ENCODE results near the gene RDX. TPM values are rescaled to one million over a fixed set of nuclear protein-coding genes. Genes with fewer than 3 reads are reported as not detected.
A peak's percentile ranks its signal among the peaks of the same experiment; 100 is the strongest.

The RDX gene
- total and polyA plus RNA-seq, 2 of the 8 experiments (the other 6 are each of a cell fraction or from before 2014, with no cell fraction given) = 27.4 to 100 TPM

GRCh38 chr11:110319501-110319900 is 23.1 kb upstream of the RDX start:
- FAIRE-seq = no peak
- no peak overlapping the region for H2BK120ac ChIP-seq (replicated peaks; ENCODE audit: low read depth, low read length)
- no peak overlapping the region for H3K14ac ChIP-seq (ENCODE audit: insufficient read length)
- DNase-seq (ENCODE audit: low read depth in 1 of 2, low spot score in 2 of 2) = no peak
- H3K79me2 ChIP-seq (ENCODE audit: control insufficient read depth in 1 of 2, insufficient read depth in 2 of 2, low read length in 2 of 2) = no peaks in the 10 kb centered on the region
- H4K20me1 ChIP-seq (replicated peaks in 1 of 2; ENCODE audit: control insufficient read depth in 1 of 2, insufficient read depth in 2 of 2, low read length in 2 of 2) = no peaks in the 10 kb centered on the region
- H3K9me3 ChIP-seq (ENCODE audit: insufficient read depth in 2 of 2, low read depth in 1 of 2, low read length in 1 of 2) = no peaks in the 10 kb centered on the region
- ChIA-PET CTCF (ENCODE audit: partially characterized antibody) (interaction anchor here (0.8 to 2.0 kb wide), 3 partner anchors 13 to 115 kb away, joined by 3 to 4 read pairs (median 3); no protein-coding TSS in a partner anchor), POLR2A (ENCODE audit: partially characterized antibody) (interaction anchor here (2.0 kb wide), 1 partner anchor 8 kb away, joined by 5 read pairs; no protein-coding TSS in a partner anchor)
- H3K23me2 ChIP-seq (ENCODE audit: low read depth, low read length) = no peaks in the 10 kb centered on the region
- no peaks in the 10 kb centered on the region for H3K79me1 ChIP-seq (ENCODE audit: low read depth, low read length)
- no peak overlapping the region for H3K4ac ChIP-seq (replicated peaks; ENCODE audit: insufficient read length, low read depth, low read length)
- no peak overlapping the region for H2BK20ac ChIP-seq (ENCODE audit: low read length)
- no peak overlapping the region for H2BK12ac ChIP-seq (ENCODE audit: low read depth, low read length)
- H2AFZ ChIP-seq (ENCODE audit: low read length) = 0 out of 2 replicates have a peak overlapping the region, but pooled peaks have one; percentile 60
- no peak overlapping the region for H2AK5ac ChIP-seq (ENCODE audit: low read depth, low read length)
- no peak overlapping the region for H3K56ac ChIP-seq (replicated peaks; ENCODE audit: insufficient read length, low read depth, low read length)
- no peak overlapping the region for H3K4me3 ChIP-seq (ENCODE audit: extremely low read depth in 1 of 4, insufficient read depth in 2 of 4, low read depth in 3 of 4, low read length in 4 of 4)
- no peak overlapping the region for H4K5ac ChIP-seq (ENCODE audit: insufficient read length, low read depth, low read length)
- H3K27ac ChIP-seq (ENCODE audit: low read depth, low read length) = no peak overlapping the region
- no peak overlapping the region for H3K18ac ChIP-seq (ENCODE audit: extremely low read depth, low read length)
- no peak overlapping the region for H4K91ac ChIP-seq (replicated peaks; ENCODE audit: insufficient read length, low read length)
- no peak overlapping the region for H2BK5ac ChIP-seq (ENCODE audit: low read depth, low read length)
- H3K36me3 ChIP-seq (ENCODE audit: control insufficient read depth in 2 of 4, insufficient read depth in 4 of 4, low read length in 3 of 4) = no peaks in the 10 kb centered on the region
- H3K4me2 ChIP-seq (ENCODE audit: insufficient read depth in 1 of 2, low read depth in 2 of 2, low read length in 2 of 2) = no peak overlapping the region
- no peak overlapping the region for H4K8ac ChIP-seq (ENCODE audit: extremely low read depth, insufficient read depth, low read length)
- no peak overlapping the region for H2BK15ac ChIP-seq (ENCODE audit: low read length)
- no peak overlapping the region for H3K23ac ChIP-seq (ENCODE audit: insufficient read length)
- no peaks in the 10 kb centered on the region for H3K27me3 ChIP-seq (replicated peaks in 1 of 4; ENCODE audit: control insufficient read depth in 3 of 4, extremely low read depth in 1 of 4, insufficient read depth in 3 of 4, low read length in 3 of 4)
- 0 out of 7 replicates have a peak, but pooled peaks cover 0 to 4% (median 0%) of the 10 kb centered on the region in 4 experiments for H3K4me1 ChIP-seq (replicated peaks in 1 of 4; ENCODE audit: control insufficient read depth in 3 of 4, insufficient read depth in 4 of 4, low read length in 3 of 4)
- no peak overlapping the region for H3K9ac ChIP-seq (replicated peaks in 1 of 4; ENCODE audit: extremely low read depth in 1 of 4, low read depth in 3 of 4, low read length in 3 of 4)
- 95% methylated on average over 3 of the region's 3 CpGs; no CpG with 5 or more reads in 1 of the 2 experiments for WGBS, 2 experiments (ENCODE audit: extremely low coverage in 1 of 2, insufficient coverage in 1 of 2, insufficient read length in 1 of 2, insufficient replicate concordance in 2 of 2, low coverage in 1 of 2, low lambda C conversion rate in 2 of 2, missing lambda C conversion rate in 1 of 2)
- TF ChIP-seq KDM1A (IDR thresholded peaks at IDR 0.05; ENCODE audit: borderline replicate concordance, low read length) = no peak
- TF ChIP-seq YY1 (IDR thresholded peaks at IDR 0.05; ENCODE audit: low read depth, low read length) = no peak
- TF ChIP-seq MAFK (IDR thresholded peaks at IDR 0.05; ENCODE audit: low read depth, low read length) = no peak
- no peak for TF ChIP-seq RXRA (IDR thresholded peaks at IDR 0.05; ENCODE audit: insufficient read depth, low read depth, low read length)
- TF ChIP-seq CHD1 (IDR thresholded peaks at IDR 0.05; ENCODE audit: low read depth, low read length) = no peak
- no peak for TF ChIP-seq SP1 (IDR thresholded peaks at IDR 0.05; ENCODE audit: low read depth, low read length)
- TF ChIP-seq TAF1 (IDR thresholded peaks at IDR 0.05; ENCODE audit: low read depth, low read length) = no peak
- no peak for TF ChIP-seq ATF3 (IDR thresholded peaks at IDR 0.05; ENCODE audit: insufficient read depth, low read depth, low read length)
- TF ChIP-seq ATF2 (IDR thresholded peaks at IDR 0.05; ENCODE audit: low read length) = no peak
- TF ChIP-seq RBBP5 (IDR thresholded peaks at IDR 0.05; ENCODE audit: borderline replicate concordance, low read depth, low read length) = no peak
- TF ChIP-seq SUZ12 (IDR thresholded peaks at IDR 0.05; ENCODE audit: low read length) = no peak
- no peak for TF ChIP-seq NANOG (IDR thresholded peaks at IDR 0.05; ENCODE audit: insufficient read depth, low read depth, low read length, poor library complexity, severe bottlenecking)

Measured in H1 (cell line).